GM12872 (cell line): ENCODE results near the gene FLOT2.

Experiments used
- TF ChIP-seq, protein P1 (sequence below): IDR thresholded peaks from 3 replicates; pipeline ENCODE4 v1.5.1; 2011; ENCODE audit warnings: low read depth, mild to moderate bottlenecking, low read length, moderate library complexity; ENCODE audit not compliant: insufficient read depth

FLOT2 gene

DNA sequence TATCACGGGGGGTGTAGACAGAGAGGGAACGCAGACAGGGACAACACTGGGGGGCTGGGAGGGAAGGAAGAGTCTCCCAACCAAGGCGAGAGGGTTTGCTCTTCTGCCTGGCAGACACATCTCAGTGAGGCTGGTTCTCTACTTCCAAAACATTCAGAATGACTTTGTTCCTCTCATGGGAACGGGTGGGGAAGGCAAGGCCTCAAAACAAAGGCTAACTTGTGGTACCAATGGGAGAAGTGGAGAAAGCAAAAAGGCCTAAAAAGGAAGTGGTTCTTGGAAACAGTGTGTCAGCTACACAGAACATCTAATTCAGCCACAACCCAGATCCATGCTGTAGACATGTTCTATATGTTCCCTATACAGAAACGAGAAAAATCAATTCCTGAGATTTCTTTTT, 7.5 kb downstream of the FLOT2 start:
- TF ChIP-seq, protein P1, sequence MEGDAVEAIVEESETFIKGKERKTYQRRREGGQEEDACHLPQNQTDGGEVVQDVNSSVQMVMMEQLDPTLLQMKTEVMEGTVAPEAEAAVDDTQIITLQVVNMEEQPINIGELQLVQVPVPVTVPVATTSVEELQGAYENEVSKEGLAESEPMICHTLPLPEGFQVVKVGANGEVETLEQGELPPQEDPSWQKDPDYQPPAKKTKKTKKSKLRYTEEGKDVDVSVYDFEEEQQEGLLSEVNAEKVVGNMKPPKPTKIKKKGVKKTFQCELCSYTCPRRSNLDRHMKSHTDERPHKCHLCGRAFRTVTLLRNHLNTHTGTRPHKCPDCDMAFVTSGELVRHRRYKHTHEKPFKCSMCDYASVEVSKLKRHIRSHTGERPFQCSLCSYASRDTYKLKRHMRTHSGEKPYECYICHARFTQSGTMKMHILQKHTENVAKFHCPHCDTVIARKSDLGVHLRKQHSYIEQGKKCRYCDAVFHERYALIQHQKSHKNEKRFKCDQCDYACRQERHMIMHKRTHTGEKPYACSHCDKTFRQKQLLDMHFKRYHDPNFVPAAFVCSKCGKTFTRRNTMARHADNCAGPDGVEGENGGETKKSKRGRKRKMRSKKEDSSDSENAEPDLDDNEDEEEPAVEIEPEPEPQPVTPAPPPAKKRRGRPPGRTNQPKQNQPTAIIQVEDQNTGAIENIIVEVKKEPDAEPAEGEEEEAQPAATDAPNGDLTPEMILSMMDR, result no peak

GRCh38 chr17:28888832-28889231, 8.7 kb downstream of the FLOT2 start:
- TF ChIP-seq, protein P1, result no peak

- TF ChIP-seq, protein P1, result no peak
Observed at GRCh38 chr17:28887871-28888471, 9.6 kb downstream of the FLOT2 start.

DNA sequence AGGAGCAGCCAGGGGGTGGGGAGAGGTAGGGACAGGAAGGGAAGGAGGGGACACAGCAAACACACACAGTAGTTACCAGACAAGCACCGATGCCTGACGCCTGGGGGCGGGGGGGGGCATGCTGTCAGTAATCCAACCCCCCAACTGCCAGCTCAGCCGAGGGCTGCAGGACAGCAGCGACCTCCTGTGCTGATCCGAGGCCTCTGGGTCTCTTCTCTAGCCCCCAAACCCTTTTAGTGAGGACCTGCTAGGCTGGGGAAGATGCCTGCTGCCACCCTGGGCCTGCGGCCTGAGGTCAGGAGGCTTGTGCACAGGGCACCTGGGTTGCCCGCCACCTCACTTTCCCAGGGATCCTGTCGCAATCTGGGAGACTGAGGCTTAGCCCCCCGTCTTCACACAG, 11.6 kb downstream of the FLOT2 start:
- TF ChIP-seq, protein P1, result no peak

DNA sequence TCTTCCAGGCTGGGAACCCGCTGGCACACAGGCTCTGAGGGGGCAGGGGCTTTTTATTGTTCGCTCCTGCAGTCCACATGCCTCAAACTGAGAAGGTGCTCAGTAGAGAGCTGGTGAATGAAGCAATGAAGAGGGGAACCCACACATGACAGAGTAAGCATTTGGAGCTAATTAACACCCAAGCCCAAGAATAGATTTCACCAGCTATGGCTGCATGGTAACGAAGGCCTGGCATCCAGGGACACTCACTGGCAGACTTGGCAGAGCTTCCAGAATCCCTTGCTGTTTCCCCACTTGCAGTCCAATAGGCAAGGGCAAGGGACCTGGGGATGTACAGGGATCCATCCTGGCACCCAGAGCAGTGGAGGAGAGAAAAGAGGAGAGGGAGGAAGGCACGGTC, 12.2 kb downstream of the FLOT2 start:
- TF ChIP-seq, protein P1, result no peak

- TF ChIP-seq, protein P1, result no peak
Observed at GRCh38 chr17:28883967-28884702, 13.4 kb downstream of the FLOT2 start.

- TF ChIP-seq, protein P1, result no peak
Observed at GRCh38 chr17:28882154-28882895, 15.2 kb downstream of the FLOT2 start.
